ENCODE data around the gene PITPNC1.

PITPNC1 gene

DNA sequence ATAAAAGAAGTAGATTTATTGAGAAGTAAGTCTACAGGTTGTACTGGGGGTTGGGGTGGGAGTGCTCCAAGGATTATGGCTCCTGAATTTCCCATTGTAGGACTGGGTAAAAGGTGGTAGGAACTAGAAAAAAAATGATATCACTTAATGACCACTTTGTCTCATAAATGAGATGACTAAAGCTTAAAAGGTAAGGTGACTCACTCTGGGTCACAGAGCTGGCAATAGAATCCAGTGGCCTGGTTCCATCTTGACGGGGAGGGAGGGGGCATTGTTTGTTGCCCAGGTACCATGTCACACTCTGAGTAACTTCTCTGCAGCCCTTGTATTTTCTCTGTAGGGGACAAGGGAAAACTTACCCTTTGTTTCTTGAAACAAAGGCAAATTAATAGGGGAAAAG lies 126.1 kb downstream of the PITPNC1 start:
- no peaks in the 10 kb centered on the region for H3K36me3 ChIP-seq (ENCODE audit: control insufficient read depth, insufficient read depth, low read length)
- no peaks in the 10 kb centered on the region for H3K9me3 ChIP-seq (ENCODE audit: control insufficient read depth, low read length)
- H3K79me2 ChIP-seq, result no peaks in the 10 kb centered on the region
- no peaks in the 10 kb centered on the region for H3K27me3 ChIP-seq (ENCODE audit: control insufficient read depth, insufficient read depth, low read length)
- H2AFZ ChIP-seq, result no peak overlapping the region
- no peak overlapping the region for H3K4me2 ChIP-seq (ENCODE audit: low read length)
- H3K27ac ChIP-seq, result no peak overlapping the region
- H3K4me3 ChIP-seq (ENCODE audit: low read depth, low read length), result no peak overlapping the region
- H3K4me1 ChIP-seq, result no peaks in the 10 kb centered on the region
- H3K9ac ChIP-seq, result no peak overlapping the region
- no peak for TF ChIP-seq CTCF (IDR thresholded peaks at IDR 0.05)

DNA sequence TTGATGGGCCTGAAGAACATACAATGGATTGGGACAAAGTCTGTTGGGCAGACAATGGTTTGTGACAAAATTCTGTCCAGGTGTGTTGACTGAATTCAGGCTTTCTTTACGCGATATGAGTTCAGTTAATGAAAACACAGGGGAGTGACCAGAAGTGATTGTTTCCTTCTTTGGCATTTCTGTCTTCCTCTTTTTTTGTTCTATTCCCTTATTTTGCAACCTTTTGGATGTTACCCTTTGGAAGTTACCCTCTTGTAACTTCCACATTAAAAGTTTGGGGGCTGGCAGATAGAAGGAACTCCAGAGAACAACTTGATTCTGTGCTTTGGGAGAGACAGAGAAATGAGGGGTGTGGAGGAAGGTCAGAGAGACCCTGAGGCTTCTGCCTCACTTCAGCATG lies 126.7 kb downstream of the PITPNC1 start:
- Histone ChIP-seq H3K27me3 (ENCODE audit: control insufficient read depth, insufficient read depth, low read length) (no peaks in the 10 kb centered on the region), H3K4me1 (no peaks in the 10 kb centered on the region)
- no peak for TF ChIP-seq CTCF (IDR thresholded peaks at IDR 0.05)

GRCh38 chr17:67504182-67504581 lies 127.1 kb downstream of the PITPNC1 start:
- H3K4me1 ChIP-seq, result no peaks in the 10 kb centered on the region
- H3K9ac ChIP-seq, result no peak overlapping the region
- H3K27me3 ChIP-seq (ENCODE audit: control insufficient read depth, insufficient read depth, low read length), result no peaks in the 10 kb centered on the region
- no peak overlapping the region for H2AFZ ChIP-seq
- H3K4me2 ChIP-seq (ENCODE audit: low read length), result no peak overlapping the region
- no peaks in the 10 kb centered on the region for H3K36me3 ChIP-seq (ENCODE audit: control insufficient read depth, insufficient read depth, low read length)
- no peaks in the 10 kb centered on the region for H3K79me2 ChIP-seq
- TF ChIP-seq CTCF (IDR thresholded peaks at IDR 0.05), result no peak
- H3K4me3 ChIP-seq (ENCODE audit: low read depth, low read length), result no peak overlapping the region
- H3K9me3 ChIP-seq (ENCODE audit: control insufficient read depth, low read length), result no peaks in the 10 kb centered on the region
- no peak overlapping the region for H3K27ac ChIP-seq

More for the DNA sequence above, 126.7 kb downstream of the PITPNC1 start:
- Histone ChIP-seq H2AFZ (no peak overlapping the region), H3K9ac (no peak overlapping the region), H3K9me3 (ENCODE audit: control insufficient read depth, low read length) (no peaks in the 10 kb centered on the region), H3K4me2 (ENCODE audit: low read length) (no peak overlapping the region), H3K36me3 (ENCODE audit: control insufficient read depth, insufficient read depth, low read length) (no peaks in the 10 kb centered on the region), H3K79me2 (no peaks in the 10 kb centered on the region), H3K27ac (no peak overlapping the region), H3K4me3 (ENCODE audit: low read depth, low read length) (no peak overlapping the region)

DNA sequence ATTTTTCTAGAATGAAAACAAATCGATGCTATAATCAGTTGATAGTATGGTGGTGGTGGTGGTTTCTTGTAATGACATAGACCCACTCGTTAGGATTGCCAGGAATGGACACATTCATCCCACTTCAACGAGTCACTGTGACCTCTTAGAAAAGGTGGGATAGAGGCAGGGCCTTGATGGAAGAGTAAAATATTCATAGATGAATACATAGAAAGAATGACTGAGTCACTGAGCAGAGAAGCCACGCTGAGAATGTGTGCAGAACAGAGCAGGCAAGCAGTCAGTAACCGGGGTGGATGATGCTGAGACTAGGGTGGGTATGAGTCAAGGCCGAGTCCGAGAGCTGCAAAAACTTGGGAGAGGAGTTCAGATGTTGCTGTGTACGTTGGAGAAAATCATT lies 129.9 kb downstream of the PITPNC1 start:
- Histone ChIP-seq H2AFZ (no peak overlapping the region), H3K4me1 (no peaks in the 10 kb centered on the region), H3K27me3 (ENCODE audit: control insufficient read depth, insufficient read depth, low read length) (no peaks in the 10 kb centered on the region), H3K36me3 (ENCODE audit: control insufficient read depth, insufficient read depth, low read length) (no peaks in the 10 kb centered on the region), H3K9ac (no peak overlapping the region), H3K79me2 (no peaks in the 10 kb centered on the region), H3K27ac (no peak overlapping the region), H3K4me2 (ENCODE audit: low read length) (no peak overlapping the region), H3K9me3 (ENCODE audit: control insufficient read depth, low read length) (no peaks in the 10 kb centered on the region), H3K4me3 (ENCODE audit: low read depth, low read length) (no peak overlapping the region)
- TF ChIP-seq CTCF (IDR thresholded peaks at IDR 0.05), result no peak

- Histone ChIP-seq H3K27ac (no peak overlapping the region), H3K79me2 (no peaks in the 10 kb centered on the region), H2AFZ (no peak overlapping the region), H3K4me2 (ENCODE audit: low read length) (no peak overlapping the region), H3K27me3 (ENCODE audit: control insufficient read depth, insufficient read depth, low read length) (no peaks in the 10 kb centered on the region), H3K4me3 (ENCODE audit: low read depth, low read length) (no peak overlapping the region), H3K9me3 (ENCODE audit: control insufficient read depth, low read length) (no peaks in the 10 kb centered on the region), H3K4me1 (no peaks in the 10 kb centered on the region), H3K36me3 (ENCODE audit: control insufficient read depth, insufficient read depth, low read length) (no peaks in the 10 kb centered on the region), H3K9ac (no peak overlapping the region)
- no peak for TF ChIP-seq CTCF (IDR thresholded peaks at IDR 0.05)
Observed at GRCh38 chr17:67509390-67510287, 132.6 kb downstream of the PITPNC1 start.
